Measurements from ENCODE around the gene ENPP3. TPM values are rescaled to one million over a fixed set of nuclear protein-coding genes. Genes with fewer than 3 reads are reported as not detected.

The ENPP3 gene
- total RNA-seq, 1 donor from 2014 or later = 2.0 TPM

DNA sequence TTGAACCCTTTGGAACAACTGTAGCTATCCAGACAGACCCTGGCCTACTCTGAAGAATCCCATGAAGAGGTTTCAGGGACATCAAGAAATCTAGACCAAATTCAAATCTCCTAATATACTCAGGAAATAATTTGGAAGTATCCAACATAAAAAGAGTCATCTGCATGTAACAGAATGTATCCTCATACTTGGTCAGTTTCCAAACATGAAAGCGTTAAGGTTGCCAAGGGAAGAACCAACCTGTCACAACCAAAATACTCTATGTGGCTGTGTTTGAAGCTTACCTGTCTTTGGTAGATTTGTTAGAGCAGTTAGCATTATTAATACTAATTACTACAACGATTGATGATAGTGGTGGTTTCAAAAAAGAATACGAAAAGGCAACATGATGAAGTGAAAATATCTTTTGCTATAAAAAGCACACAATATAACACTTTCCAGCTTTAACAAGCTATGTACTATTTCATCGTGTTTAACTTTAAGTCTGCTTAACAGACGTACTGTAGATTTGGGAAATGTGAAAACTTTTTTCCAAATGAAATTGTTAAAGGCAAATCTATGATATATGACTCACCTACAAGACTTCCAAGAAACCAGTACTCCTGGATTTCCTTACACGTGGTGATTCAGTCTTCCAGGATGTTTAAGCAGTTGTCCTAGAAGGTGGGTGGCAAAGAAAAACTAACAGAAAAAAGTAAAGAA lies 124.1 kb downstream of the ENPP3 start:
- no peak for TF ChIP-seq POLR2A (IDR thresholded peaks at IDR 0.05)
- TF ChIP-seq, protein P1, sequence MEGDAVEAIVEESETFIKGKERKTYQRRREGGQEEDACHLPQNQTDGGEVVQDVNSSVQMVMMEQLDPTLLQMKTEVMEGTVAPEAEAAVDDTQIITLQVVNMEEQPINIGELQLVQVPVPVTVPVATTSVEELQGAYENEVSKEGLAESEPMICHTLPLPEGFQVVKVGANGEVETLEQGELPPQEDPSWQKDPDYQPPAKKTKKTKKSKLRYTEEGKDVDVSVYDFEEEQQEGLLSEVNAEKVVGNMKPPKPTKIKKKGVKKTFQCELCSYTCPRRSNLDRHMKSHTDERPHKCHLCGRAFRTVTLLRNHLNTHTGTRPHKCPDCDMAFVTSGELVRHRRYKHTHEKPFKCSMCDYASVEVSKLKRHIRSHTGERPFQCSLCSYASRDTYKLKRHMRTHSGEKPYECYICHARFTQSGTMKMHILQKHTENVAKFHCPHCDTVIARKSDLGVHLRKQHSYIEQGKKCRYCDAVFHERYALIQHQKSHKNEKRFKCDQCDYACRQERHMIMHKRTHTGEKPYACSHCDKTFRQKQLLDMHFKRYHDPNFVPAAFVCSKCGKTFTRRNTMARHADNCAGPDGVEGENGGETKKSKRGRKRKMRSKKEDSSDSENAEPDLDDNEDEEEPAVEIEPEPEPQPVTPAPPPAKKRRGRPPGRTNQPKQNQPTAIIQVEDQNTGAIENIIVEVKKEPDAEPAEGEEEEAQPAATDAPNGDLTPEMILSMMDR (IDR thresholded peaks at IDR 0.05) = no peak
- TF ChIP-seq POLR2AphosphoS5 (IDR thresholded peaks at IDR 0.05; ENCODE audit: insufficient read depth in 1 of 2, low read depth in 1 of 2) = no peak
- Histone ChIP-seq H3K27ac (no peak overlapping the region), H3K36me3 (no peaks in the 10 kb centered on the region), H3K4me3 (no peak overlapping the region), H3K4me1 (no peaks in the 10 kb centered on the region), H3K9me3 (no peaks in the 10 kb centered on the region), H3K27me3 (no peaks in the 10 kb centered on the region)
- no peak for DNase-seq (ENCODE audit: extremely low spot score in 2 of 2)
- intact Hi-C loops (cut with DNase I) = no loop called here

DNA sequence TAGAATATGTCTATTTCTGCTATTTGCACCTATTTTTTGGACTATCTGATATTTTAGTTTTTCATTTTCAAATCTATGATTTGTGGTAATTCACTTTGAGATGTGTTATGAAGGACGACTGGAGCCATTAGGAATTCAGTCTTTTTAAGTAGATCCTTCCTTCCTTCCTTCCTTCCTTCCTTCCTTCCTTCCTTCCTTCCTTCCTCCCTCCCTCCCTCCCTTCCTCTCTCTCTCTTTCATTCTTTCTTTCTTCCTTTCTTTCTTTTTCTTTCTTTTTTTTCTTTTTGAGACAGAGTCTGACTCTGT lies 124.6 kb downstream of the ENPP3 start:
- Histone ChIP-seq H3K36me3 (no peaks in the 10 kb centered on the region), H3K9me3 (no peaks in the 10 kb centered on the region), H3K27ac (no peak overlapping the region), H3K4me1 (no peaks in the 10 kb centered on the region), H3K4me3 (no peak overlapping the region), H3K27me3 (no peaks in the 10 kb centered on the region)
- no peak for TF ChIP-seq POLR2AphosphoS5 (IDR thresholded peaks at IDR 0.05; ENCODE audit: insufficient read depth in 1 of 2, low read depth in 1 of 2)
- TF ChIP-seq, protein P1 (IDR thresholded peaks at IDR 0.05) = no peak
- no peak for TF ChIP-seq POLR2A (IDR thresholded peaks at IDR 0.05)
- DNase-seq (ENCODE audit: extremely low spot score in 2 of 2) = no peak
- intact Hi-C loops (cut with DNase I) = no loop called here

DNA sequence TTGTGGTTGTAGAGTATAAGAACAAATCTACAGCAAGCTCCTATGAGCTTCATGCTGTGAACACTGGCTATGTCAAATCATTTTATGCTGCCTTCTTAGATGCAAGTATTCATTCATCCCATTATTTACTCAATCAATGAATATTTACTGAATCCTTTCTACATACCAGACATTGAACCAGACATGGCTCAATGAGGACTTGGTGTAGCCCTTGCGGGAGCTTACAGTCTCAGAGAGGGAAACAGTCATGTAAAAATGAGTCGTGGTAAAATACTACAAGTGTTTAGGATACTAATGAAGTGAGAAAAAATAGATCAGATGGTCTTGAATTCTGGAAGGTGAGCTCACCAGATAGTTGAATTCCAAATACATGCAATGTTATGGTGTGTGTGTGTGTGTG lies 125.9 kb downstream of the ENPP3 start:
- H3K27ac ChIP-seq = no peak overlapping the region
- H3K36me3 ChIP-seq = no peaks in the 10 kb centered on the region
- no peaks in the 10 kb centered on the region for H3K9me3 ChIP-seq
- H3K4me1 ChIP-seq = no peaks in the 10 kb centered on the region
- no peak for DNase-seq (ENCODE audit: extremely low spot score in 2 of 2)
- H3K4me3 ChIP-seq = no peak overlapping the region
- TF ChIP-seq, protein P1 (IDR thresholded peaks at IDR 0.05) = no peak
- TF ChIP-seq POLR2AphosphoS5 (IDR thresholded peaks at IDR 0.05; ENCODE audit: insufficient read depth in 1 of 2, low read depth in 1 of 2) (no peak), POLR2A (IDR thresholded peaks at IDR 0.05) (no peak)
- intact Hi-C loops (cut with DNase I) = no loop called here
- no peaks in the 10 kb centered on the region for H3K27me3 ChIP-seq

DNA sequence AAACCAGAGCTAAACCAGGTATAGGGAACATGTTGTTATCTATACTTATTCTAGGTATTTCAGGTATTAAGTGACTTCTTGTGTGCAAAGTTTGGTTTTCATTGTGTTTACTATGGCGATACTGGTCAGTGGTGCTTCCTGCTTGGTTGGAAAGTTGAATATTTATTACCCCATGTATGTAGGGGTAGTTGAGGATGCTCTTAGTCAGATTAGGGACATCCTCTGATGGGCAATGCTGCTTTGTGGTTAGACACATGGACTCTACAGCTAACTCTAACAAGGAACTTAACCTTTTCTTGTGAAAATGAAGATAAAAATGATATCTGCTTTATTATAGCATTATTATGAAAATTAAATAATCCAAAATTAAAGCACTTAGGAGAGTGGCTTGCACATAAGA lies 126.6 kb downstream of the ENPP3 start:
- intact Hi-C loops (cut with DNase I) = no loop called here
- H3K9me3 ChIP-seq = no peaks in the 10 kb centered on the region
- no peaks in the 10 kb centered on the region for H3K4me1 ChIP-seq
- H3K27me3 ChIP-seq = no peaks in the 10 kb centered on the region
- TF ChIP-seq POLR2A (IDR thresholded peaks at IDR 0.05) = no peak
- TF ChIP-seq, protein P1 (IDR thresholded peaks at IDR 0.05) = no peak
- TF ChIP-seq POLR2AphosphoS5 (IDR thresholded peaks at IDR 0.05; ENCODE audit: insufficient read depth in 1 of 2, low read depth in 1 of 2) = no peak
- DNase-seq (ENCODE audit: extremely low spot score in 2 of 2) = no peak
- H3K27ac ChIP-seq = no peak overlapping the region
- H3K4me3 ChIP-seq = no peak overlapping the region
- H3K36me3 ChIP-seq = no peaks in the 10 kb centered on the region

DNA sequence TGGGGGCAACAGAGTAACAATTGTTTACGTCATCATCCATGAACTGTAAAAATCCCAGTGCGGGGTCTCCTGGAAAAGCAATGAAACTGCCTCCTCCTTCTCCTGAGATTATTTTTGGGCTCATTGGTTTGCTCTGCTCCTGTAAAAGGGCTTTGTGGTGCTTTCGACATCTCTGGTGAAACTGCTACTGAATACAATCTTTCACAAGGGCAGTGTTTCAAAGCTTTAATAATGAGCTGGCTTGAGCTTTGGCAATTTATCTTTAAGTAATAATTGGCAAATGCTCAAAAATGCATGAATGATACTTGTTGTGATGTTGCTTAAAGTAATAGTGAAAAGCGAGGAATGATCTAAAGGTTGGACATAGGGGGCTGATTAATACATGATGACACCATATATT lies 127.2 kb downstream of the ENPP3 start:
- Histone ChIP-seq H3K27me3 (no peaks in the 10 kb centered on the region), H3K9me3 (no peaks in the 10 kb centered on the region), H3K4me3 (no peak overlapping the region), H3K27ac (no peak overlapping the region), H3K36me3 (no peaks in the 10 kb centered on the region), H3K4me1 (no peaks in the 10 kb centered on the region)
- no peak for DNase-seq (ENCODE audit: extremely low spot score in 2 of 2)
- TF ChIP-seq POLR2A (IDR thresholded peaks at IDR 0.05) (no peak), POLR2AphosphoS5 (IDR thresholded peaks at IDR 0.05; ENCODE audit: insufficient read depth in 1 of 2, low read depth in 1 of 2) (no peak)
- TF ChIP-seq, protein P1 (IDR thresholded peaks at IDR 0.05) = no peak
- intact Hi-C loops (cut with DNase I) = no loop called here
